HepG2 (cell line): ENCODE results near the gene TSR1. TPM values are rescaled to one million over a fixed set of nuclear protein-coding genes. Genes with fewer than 3 reads are reported as not detected.

Source experiments
- CEBPZ ChIP-seq: IDR thresholded peaks from 2 replicates; pipeline ENCODE4 v1.6.1; 2012; ENCODE audit warnings: low read length, improper control_type of control experiment
- GATAD1 ChIP-seq: IDR thresholded peaks from 2 replicates; pipeline ENCODE4 v1.6.1; 2016; ENCODE audit warnings: missing genetic modification reagents, missing compliant biosample characterization
- HIVEP1 ChIP-seq: sonication (generic); formaldehyde crosslinking; IDR thresholded peaks from 2 replicates; pipeline ENCODE4 v1.4.0; 2020; ENCODE audit warnings: mild to moderate bottlenecking, missing genetic modification reagents
- HNRNPH1 ChIP-seq: fragments of 200-400 bp; formaldehyde crosslinking; optimal IDR thresholded peaks from 2 replicates; pipeline ENCODE3; 2017; ENCODE audit warnings: mild to moderate bottlenecking, low read depth, low read length
- MIER3 ChIP-seq: IDR thresholded peaks from 2 replicates; pipeline ENCODE4 v1.6.1; 2016; ENCODE audit warnings: missing compliant biosample characterization, borderline replicate concordance
- MTA1 ChIP-seq: sonication (generic); formaldehyde crosslinking; IDR thresholded peaks from 2 replicates; pipeline ENCODE4 v1.4.0; 2020; ENCODE audit warnings: missing genetic modification reagents, mild to moderate bottlenecking, borderline replicate concordance
- MXI1 ChIP-seq: IDR thresholded peaks from 3 replicates; pipeline ENCODE4 v1.6.1; 2012; ENCODE audit warnings: low read depth, low read length, inconsistent platforms, borderline replicate concordance
- PATZ1 ChIP-seq: sonication (generic); formaldehyde crosslinking; IDR thresholded peaks from 2 replicates; pipeline ENCODE4 v1.4.0; 2020; ENCODE audit warnings: missing genetic modification reagents
- RXRA ChIP-seq: sonication (generic); formaldehyde crosslinking; IDR thresholded peaks from 2 replicates; pipeline ENCODE4 v1.5.1; 2020; ENCODE audit warnings: missing genetic modification reagents
- SAP130 ChIP-seq: IDR thresholded peaks from 2 replicates; pipeline ENCODE4 v1.6.1; 2016; ENCODE audit warnings: low read depth
- SP2 ChIP-seq: sonication (generic); formaldehyde crosslinking; IDR thresholded peaks from 2 replicates; pipeline ENCODE4 v1.5.1; 2020; ENCODE audit warnings: mild to moderate bottlenecking, missing genetic modification reagents
- TP53 ChIP-seq: sonication (generic); formaldehyde crosslinking; conservative IDR thresholded peaks from 2 replicates; pipeline ENCODE4 v1.4.0; 2020; ENCODE audit warnings: missing genetic modification reagents
- ZNF281 ChIP-seq: sonication (generic); formaldehyde crosslinking; IDR thresholded peaks from 2 replicates; pipeline ENCODE4 v1.4.0; 2020; ENCODE audit warnings: missing genetic modification reagents, borderline replicate concordance
- ZNF430 ChIP-seq: sonication (generic); formaldehyde crosslinking; IDR thresholded peaks from 2 replicates; pipeline ENCODE4 v1.9.0; 2021; ENCODE audit warnings: mild to moderate bottlenecking, missing genetic modification reagents
- ZNF556 ChIP-seq: sonication (generic); formaldehyde crosslinking; IDR thresholded peaks from 2 replicates; pipeline ENCODE4 v1.4.0; 2020; ENCODE audit warnings: mild to moderate bottlenecking, missing genetic modification reagents, borderline replicate concordance
- ZNF558 ChIP-seq: sonication (generic); formaldehyde crosslinking; IDR thresholded peaks from 2 replicates; pipeline ENCODE4 v1.9.0; 2022; ENCODE audit warnings: mild to moderate bottlenecking, missing genetic modification reagents, borderline replicate concordance
- ZNF563 ChIP-seq: sonication (generic); formaldehyde crosslinking; IDR thresholded peaks from 2 replicates; pipeline ENCODE4 v1.8.0; 2022; ENCODE audit warnings: mild to moderate bottlenecking, moderate library complexity, missing genetic modification reagents
- ZNF672 ChIP-seq: sonication (generic); formaldehyde crosslinking; IDR thresholded peaks from 2 replicates; pipeline ENCODE4 v1.8.1; 2022; ENCODE audit warnings: missing genetic modification reagents
- polyA plus RNA-seq, 8 experiments: library from polyadenylated mRNA; depleted of rRNA in 3 of 8; stranded (reverse) in 7 of 8; unstranded in 1 of 8; fragments of >200 nt; fragmentation: Illumina TruSeq in 4 of 8; extraction: Trizol in 4 of 8; gene quantifications; 2 replicates each; pipeline versions ENCODE4 v1.2.1 to v1.2.3, GENCODE V29; 2011 to 2016; ENCODE audit warnings: low read depth in 4 of 8, missing spikeins in 1 of 8, mixed read lengths in 1 of 8; ENCODE audit not compliant: insufficient read depth in 1 of 8
- total RNA-seq, 5 experiments: library from RNA; depleted of rRNA; stranded (reverse); fragments of >200 nt; fragmentation: Illumina TruSeq; extraction: Trizol; gene quantifications; 2 replicates each; pipeline ENCODE4 v1.2.3, GENCODE V29; 2016; ENCODE audit warnings: low read depth in 1 of 5
- TF ChIP-seq, protein P1 (sequence below): sonication (generic); formaldehyde crosslinking; IDR thresholded peaks from 2 replicates; pipeline ENCODE4 v1.4.0; 2020; ENCODE audit warnings: missing genetic modification reagents

Gene TSR1
- total and polyA plus RNA-seq, 2 of the 13 experiments (the other 11 are each of a cell fraction or from before 2014, with no cell fraction given) = 7.1 to 65.8 TPM

- TF ChIP-seq ZNF558 (CRISPR knock-in tag) (peak; percentile 22; the same call in 1 of the 2 replicates), CEBPZ (no peak), RXRA (CRISPR knock-in tag) (peak; percentile 43; the same call in 1 of the 2 replicates), SAP130 (CRISPR knock-in tag) (peak; percentile 62), MTA1 (no peak), SP2 (CRISPR knock-in tag) (no peak), ZNF281 (CRISPR knock-in tag) (peak; percentile 80; the same call in 1 of the 2 replicates), ZNF563 (peak; percentile 65; the same call in 1 of the 2 replicates), GATAD1 (peak; percentile 28), ZNF556 (CRISPR knock-in tag) (no peak), HIVEP1 (CRISPR knock-in tag) (no peak), MXI1 (peak; percentile 43; the same call in 2 of the 3 replicates), ZNF430 (CRISPR knock-in tag) (0 out of 2 replicates have a peak, but pooled peaks have one; percentile 37), PATZ1 (CRISPR knock-in tag) (peak; percentile 53; the same call in 1 of the 2 replicates), MIER3 (CRISPR knock-in tag) (0 out of 2 replicates have a peak, but pooled peaks have one; percentile 21), TP53 (CRISPR knock-in tag) (no peak), ZNF672 (no peak), HNRNPH1 (no peak)
- TF ChIP-seq, protein P1, sequence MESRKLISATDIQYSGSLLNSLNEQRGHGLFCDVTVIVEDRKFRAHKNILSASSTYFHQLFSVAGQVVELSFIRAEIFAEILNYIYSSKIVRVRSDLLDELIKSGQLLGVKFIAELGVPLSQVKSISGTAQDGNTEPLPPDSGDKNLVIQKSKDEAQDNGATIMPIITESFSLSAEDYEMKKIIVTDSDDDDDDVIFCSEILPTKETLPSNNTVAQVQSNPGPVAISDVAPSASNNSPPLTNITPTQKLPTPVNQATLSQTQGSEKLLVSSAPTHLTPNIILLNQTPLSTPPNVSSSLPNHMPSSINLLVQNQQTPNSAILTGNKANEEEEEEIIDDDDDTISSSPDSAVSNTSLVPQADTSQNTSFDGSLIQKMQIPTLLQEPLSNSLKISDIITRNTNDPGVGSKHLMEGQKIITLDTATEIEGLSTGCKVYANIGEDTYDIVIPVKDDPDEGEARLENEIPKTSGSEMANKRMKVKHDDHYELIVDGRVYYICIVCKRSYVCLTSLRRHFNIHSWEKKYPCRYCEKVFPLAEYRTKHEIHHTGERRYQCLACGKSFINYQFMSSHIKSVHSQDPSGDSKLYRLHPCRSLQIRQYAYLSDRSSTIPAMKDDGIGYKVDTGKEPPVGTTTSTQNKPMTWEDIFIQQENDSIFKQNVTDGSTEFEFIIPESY (CRISPR knock-in tag) = no peak
Observed at GRCh38 chr17:2337544-2338314, 1.5 kb upstream of the TSR1 start (continued).
